Right lobe of liver (tissue), 6 donors: Measurements from ENCODE around the gene CUEDC2. TPM values are rescaled to one million over a fixed set of nuclear protein-coding genes. Genes with fewer than 3 reads are reported as not detected.

ENCODE experiments used
- ATAC-seq, 4 donors: fragments of 200-7000 bp; cut with Tn5 transposase; one replicate each; pipeline ENCODE4 v1.9.1; 2020; ENCODE audit warnings: mild to moderate bottlenecking in 4 of 4, moderate library complexity in 4 of 4
- DNase-seq, 3 donors: peaks; one replicate each; pipeline ENCODE4 v3.0.0-alpha.2; 2020
- H3K27ac ChIP-seq, 3 donors: fragments of 200-600 bp; one replicate each; pipeline ENCODE4 v1.8.0; 2022
- H3K27me3 ChIP-seq, 2 donors: fragments of 200-600 bp; one replicate each; pipeline ENCODE4 v1.8.0; 2022
- H3K36me3 ChIP-seq, 4 donors: fragments of 200-600 bp; sonication (generic) in 1 of 4; one replicate each; pipeline versions ENCODE4 v1.5.1 to v1.8.0; 2017 to 2022; ENCODE audit warnings: control low read depth in 1 of 4
- H3K4me1 ChIP-seq, 4 donors: fragments of 200-600 bp; sonication (generic) in 1 of 4; one replicate each; pipeline versions ENCODE4 v1.5.1 to v1.8.0; 2017 to 2022; ENCODE audit warnings: control low read depth in 1 of 4
- H3K4me3 ChIP-seq, 3 donors: fragments of 200-600 bp; one replicate each; pipeline ENCODE4 v1.8.0; 2022
- H3K9me3 ChIP-seq, 4 donors: fragments of 200-600 bp; sonication (generic) in 1 of 4; one replicate each; pipeline versions ENCODE4 v1.5.1 to v1.8.0; 2017 to 2022; ENCODE audit warnings: control low read depth in 1 of 4
- CTCF ChIP-seq, 4 donors: fragments of 200-600 bp in 3 of 4; fragments of 450-650 bp in 1 of 4; IDR thresholded peaks; one replicate each; pipeline versions ENCODE4 v1.5.1 to v1.8.0; 2016 to 2022; ENCODE audit warnings: antibody characterized with exemption in 4 of 4, mild to moderate bottlenecking in 2 of 4
- POLR2A ChIP-seq: fragments of 450-650 bp; IDR thresholded peaks from one replicate; pipeline ENCODE4 v1.6.1; 2017; ENCODE audit warnings: antibody characterized with exemption, mild to moderate bottlenecking
- WGBS: methylation state at CpG from one replicate; pipeline ENCODE4 v1.1.6; 2018; ENCODE audit warnings: low coverage, low lambda C conversion rate; ENCODE audit not compliant: insufficient coverage; ENCODE audit errors: missing lambda C conversion rate; 5-methylcytosine and 5-hydroxymethylcytosine counted together
- intact Hi-C, 2 donors: fragments of 100-400 bp; cut with DNase I; formaldehyde crosslinking; loops; one replicate each; pipeline versions ENCODE4 v1.11.2 to v1.14.1; 2022
- total RNA-seq, 6 experiments: library from RNA; depleted of rRNA in 2 of 6; stranded (reverse); fragments of >200 nt in 2 of 6; fragmentation: NEBNext Ultra II Directional in 3 of 6; extraction: Animal tissue kit (Norgen Biotek cat#: 25700) in 3 of 6; gene quantifications; one replicate each; pipeline versions ENCODE4 v1.1.0 to v1.2.4, GENCODE V29; 2016 to 2023
- donor health status: DM: no; HTN: yes; CAD: no.
- donor health status: DM: no; HTN: no; CAD: no.
- donor health status: DM: no; HTN: no; CAD: no.
- donor health status: DM: no; HTN: yes; CAD: no.
- donor health status: DM: no; HTN: yes; CAD: no.

Gene CUEDC2
- total RNA-seq, 6 experiments from 2014 or later, result 23.0 to 32.1 (median 26.8) TPM

GRCh38 chr10:102425444-102425843 lies 6.9 kb downstream of the CUEDC2 start:
- DNase-seq, result no peak
- H3K4me3 ChIP-seq, result no peak overlapping the region
- intact Hi-C loops, result no loop called here
- H3K9me3 ChIP-seq, result no peaks in the 10 kb centered on the region
- H3K27me3 ChIP-seq, result no peaks in the 10 kb centered on the region
- H3K36me3 ChIP-seq, result peaks cover 0 to 5% (median 2%) of the 10 kb centered on the region in 4 donors
- 80% methylated on average over 1 of the region's 1 CpG for WGBS
- no peak overlapping the region for H3K27ac ChIP-seq
- H3K4me1 ChIP-seq, result peaks cover 0 to 13% (median 3%) of the 10 kb centered on the region in 4 donors
- ATAC-seq, result no peak
- TF ChIP-seq CTCF (IDR thresholded peaks at IDR 0.05) (no peak), POLR2A (no peak)

- Histone ChIP-seq H3K9me3 (no peaks in the 10 kb centered on the region), H3K36me3 (peaks cover 0 to 5% (median 2%) of the 10 kb centered on the region in 4 donors), H3K27ac (no peak overlapping the region), H3K4me1 (peaks cover 0 to 18% (median 7%) of the 10 kb centered on the region in 4 donors), H3K27me3 (no peaks in the 10 kb centered on the region), H3K4me3 (no peak overlapping the region)
- WGBS, result no CpG with 5 or more reads among the region's 6 CpGs
- intact Hi-C loops, result no loop called here
- TF ChIP-seq POLR2A (no peak), CTCF (IDR thresholded peaks at IDR 0.05) (no peak)
- DNase-seq (no peak), ATAC-seq (no peak)
These were observed 7.5 kb downstream of the CUEDC2 start for GRCh38 chr10:102424916-102425315.

- H3K9me3 ChIP-seq, result no peaks in the 10 kb centered on the region
- no peak overlapping the region for H3K27ac ChIP-seq
- no peak overlapping the region for H3K4me3 ChIP-seq
- no peak for TF ChIP-seq POLR2A
- no peak for TF ChIP-seq CTCF (IDR thresholded peaks at IDR 0.05)
- no peaks in the 10 kb centered on the region for H3K27me3 ChIP-seq
- ATAC-seq, result no peak
- WGBS, result 91% methylated on average over 5 of the region's 9 CpGs
- H3K4me1 ChIP-seq, result peaks cover 0 to 25% (median 11%) of the 10 kb centered on the region in 4 donors
- DNase-seq, result no peak
- H3K36me3 ChIP-seq, result peaks cover 0 to 5% (median 2%) of the 10 kb centered on the region in 4 donors
- intact Hi-C loops, result no loop called here
These were observed 8.2 kb downstream of the CUEDC2 start for GRCh38 chr10:102424145-102424544.

- peaks cover 0 to 25% (median 11%) of the 10 kb centered on the region in 4 donors for H3K4me1 ChIP-seq
- H3K27me3 ChIP-seq, result no peaks in the 10 kb centered on the region
- WGBS, result 91% methylated on average over 6 of the region's 13 CpGs
- H3K4me3 ChIP-seq, result no peak overlapping the region
- peaks cover 0 to 5% (median 2%) of the 10 kb centered on the region in 4 donors for H3K36me3 ChIP-seq
- TF ChIP-seq CTCF (IDR thresholded peaks at IDR 0.05) (no peak), POLR2A (no peak)
- intact Hi-C loops, result no loop called here
- H3K9me3 ChIP-seq, result no peaks in the 10 kb centered on the region
- no peak overlapping the region for H3K27ac ChIP-seq
- DNase-seq, result no peak
- ATAC-seq, result no peak
These were observed 8.9 kb downstream of the CUEDC2 start for GRCh38 chr10:102423372-102423968.
